ENCODE data around the gene CSTF3. TPM values are rescaled to one million over a fixed set of nuclear protein-coding genes. Genes with fewer than 3 reads are reported as not detected.
"Not testable (repeated sequence)": the region's sequence is repeated elsewhere in the genome, so short reads cannot be mapped to it uniquely, and the experiment has no call there.

Gene CSTF3
- total RNA-seq, 2 experiments from 2014 or later = 31.9 to 55.7 TPM

GRCh38 chr11:33160136-33160535, 1.1 kb downstream of the CSTF3 start:
- H3K27ac ChIP-seq (ENCODE audit: low read depth, low read length, poor library complexity, severe bottlenecking) = peak overlapping the region; percentile 52
- CTCF ChIA-PET (ENCODE audit: unreplicated experiment) = no interaction called here
- H3K36me3 ChIP-seq (ENCODE audit: insufficient read depth, low read length) = peaks cover 40% of the 10 kb centered on the region
- intact Hi-C loops (cut with micrococcal nuclease; ENCODE audit: unreplicated experiment) = loop anchor here (5.0 to 10.0 kb wide), 3 partner anchors 385 to 577 kb away; partner anchors contain the start of genes CD59 and EIF3M
- no TSS peak for BruUV-seq (replicated peaks)
- peaks cover 23% of the 10 kb centered on the region for H3K4me1 ChIP-seq (ENCODE audit: insufficient read depth, low read length, poor library complexity, severe bottlenecking)
- no peaks in the 10 kb centered on the region; the same call in 1 of the 2 replicates for H4K20me1 ChIP-seq (ENCODE audit: insufficient read depth, low read length)
- H3K9me3 ChIP-seq (ENCODE audit: low read length) = no peaks in the 10 kb centered on the region
- peak overlapping the region; percentile 93 for H3K4me2 ChIP-seq (ENCODE audit: low read length)
- no peaks in the 10 kb centered on the region for H3K9me2 ChIP-seq (ENCODE audit: insufficient read depth, low read length)
- DNase-seq (ENCODE audit: low spot score) = peak; percentile 41
- H3K4me3 ChIP-seq (ENCODE audit: low read depth, low read length, poor library complexity, severe bottlenecking) = peak overlapping the region; percentile 86
- POLR2A ChIA-PET = interaction anchor here (0.5 to 2.2 kb wide), 5 partner anchors 41 to 576 kb away, joined by 3 to 6 read pairs (median 3); partner anchors contain the start of gene C11orf91
- peaks cover 72% of the 10 kb centered on the region for H3K79me2 ChIP-seq (ENCODE audit: insufficient read depth, low read depth, low read length)
- TF ChIP-seq CTCF (conservative IDR thresholded peaks at IDR 0.05; ENCODE audit: low read length) (no peak), EZH2phosphoT487 (IDR thresholded peaks at IDR 0.05; ENCODE audit: borderline replicate concordance, low read depth, low read length) (no peak)
- H2AFZ ChIP-seq (ENCODE audit: low read length) = peak overlapping the region; percentile 95; the same call in 1 of the 2 replicates

- H2AFZ ChIP-seq (ENCODE audit: low read length); H3K9me2 ChIP-seq (ENCODE audit: insufficient read depth, low read length); H3K9me3 ChIP-seq (ENCODE audit: low read length); H3K27ac ChIP-seq (ENCODE audit: low read depth, low read length, poor library complexity, severe bottlenecking); intact Hi-C loops (cut with micrococcal nuclease; ENCODE audit: unreplicated experiment); DNase-seq (ENCODE audit: low spot score); H4K20me1 ChIP-seq (ENCODE audit: insufficient read depth, low read length); BruUV-seq (replicated peaks); CTCF ChIA-PET (ENCODE audit: unreplicated experiment): not testable (repeated sequence)
- POLR2A ChIA-PET = interaction anchor here (0.5 to 2.2 kb wide), 3 partner anchors 42 to 577 kb away, joined by 3 to 6 read pairs (median 3); partner anchors contain the start of gene C11orf91
- Histone ChIP-seq H3K4me3 (ENCODE audit: low read depth, low read length, poor library complexity, severe bottlenecking) (peak overlapping the region; percentile 86), H3K79me2 (ENCODE audit: insufficient read depth, low read depth, low read length) (peaks cover 79% of the 10 kb centered on the region), H3K36me3 (ENCODE audit: insufficient read depth, low read length) (peaks cover 47% of the 10 kb centered on the region), H3K4me2 (ENCODE audit: low read length) (peak overlapping the region; percentile 93), H3K4me1 (ENCODE audit: insufficient read depth, low read length, poor library complexity, severe bottlenecking) (peaks cover 23% of the 10 kb centered on the region)
These were observed 1.9 kb downstream of the CSTF3 start for GRCh38 chr11:33159378-33159867.

GRCh38 chr11:33158596-33159275, 2.5 kb downstream of the CSTF3 start:
- H3K4me3 ChIP-seq (ENCODE audit: low read depth, low read length, poor library complexity, severe bottlenecking) = peak overlapping the region; percentile 25
- peaks cover 54% of the 10 kb centered on the region for H3K36me3 ChIP-seq (ENCODE audit: insufficient read depth, low read length)
- no peak for DNase-seq (ENCODE audit: low spot score)
- intact Hi-C loops (cut with micrococcal nuclease; ENCODE audit: unreplicated experiment) = no loop called here
- TF ChIP-seq EZH2phosphoT487 (IDR thresholded peaks at IDR 0.05; ENCODE audit: borderline replicate concordance, low read depth, low read length) (no peak), CTCF (conservative IDR thresholded peaks at IDR 0.05; ENCODE audit: low read length) (no peak)
- no peaks in the 10 kb centered on the region; the same call in 1 of the 2 replicates for H4K20me1 ChIP-seq (ENCODE audit: insufficient read depth, low read length)
- H3K27ac ChIP-seq (ENCODE audit: low read depth, low read length, poor library complexity, severe bottlenecking) = no peak overlapping the region
- H3K79me2 ChIP-seq (ENCODE audit: insufficient read depth, low read depth, low read length) = peaks cover 86% of the 10 kb centered on the region
- H2AFZ ChIP-seq (ENCODE audit: low read length) = no peak overlapping the region
- BruUV-seq (replicated peaks) = no TSS peak
- ChIA-PET CTCF (ENCODE audit: unreplicated experiment) (no interaction called here), POLR2A (interaction anchor here (0.6 to 1.3 kb wide), 2 partner anchors 37 to 123 kb away, joined by 3 to 8 read pairs; no protein-coding TSS in a partner anchor)
- peaks cover 23% of the 10 kb centered on the region for H3K4me1 ChIP-seq (ENCODE audit: insufficient read depth, low read length, poor library complexity, severe bottlenecking)
- no peaks in the 10 kb centered on the region for H3K9me3 ChIP-seq (ENCODE audit: low read length)
- peak overlapping the region; percentile 93 for H3K4me2 ChIP-seq (ENCODE audit: low read length)
- H3K9me2 ChIP-seq (ENCODE audit: insufficient read depth, low read length) = no peaks in the 10 kb centered on the region

Data from OCI-LY7 (cell line).